ENCODE results near the gene ANKDD1A. TPM values are rescaled to one million over a fixed set of nuclear protein-coding genes. Genes with fewer than 3 reads are reported as not detected.

The ANKDD1A gene
- total RNA-seq, 1 donor from 2014 or later: 3.8 TPM

GRCh38 chr15:64895285-64896065 is 16.2 kb upstream of the ANKDD1A start:
- Mint-ChIP-seq H3K27ac (ENCODE audit: unreplicated experiment) (no peak overlapping the region), H3K4me1 (ENCODE audit: low read depth) (peaks cover 61% of the 10 kb centered on the region), H3K4me3 (ENCODE audit: unreplicated experiment) (no peak overlapping the region), H3K9me3 (ENCODE audit: low read depth) (no peaks in the 10 kb centered on the region), H3K36me3 (ENCODE audit: low read depth) (no peaks in the 10 kb centered on the region), H3K27me3 (ENCODE audit: low read depth) (no peaks in the 10 kb centered on the region)
- TF ChIP-seq CTCF (IDR thresholded peaks at IDR 0.05): peak; percentile 41
- no peak for DNase-seq (ENCODE audit: low spot score)

GRCh38 chr15:64896371-64897069 is 15.2 kb upstream of the ANKDD1A start:
- no peak for DNase-seq (ENCODE audit: low spot score)
- H3K27me3 Mint-ChIP-seq (ENCODE audit: low read depth): no peaks in the 10 kb centered on the region
- peaks cover 3% of the 10 kb centered on the region for H3K36me3 Mint-ChIP-seq (ENCODE audit: low read depth)
- H3K4me3 Mint-ChIP-seq (ENCODE audit: unreplicated experiment): no peak overlapping the region
- peaks cover 61% of the 10 kb centered on the region for H3K4me1 Mint-ChIP-seq (ENCODE audit: low read depth)
- no peak for TF ChIP-seq CTCF (IDR thresholded peaks at IDR 0.05)
- peaks cover 6% of the 10 kb centered on the region for H3K9me3 Mint-ChIP-seq (ENCODE audit: low read depth)
- H3K27ac Mint-ChIP-seq (ENCODE audit: unreplicated experiment): peak overlapping the region; percentile 92

- Mint-ChIP-seq H3K27me3 (ENCODE audit: low read depth) (no peaks in the 10 kb centered on the region), H3K4me3 (ENCODE audit: unreplicated experiment) (no peak overlapping the region), H3K9me3 (ENCODE audit: low read depth) (peaks cover 6% of the 10 kb centered on the region), H3K27ac (ENCODE audit: unreplicated experiment) (peak overlapping the region; percentile 92), H3K36me3 (ENCODE audit: low read depth) (peaks cover 3% of the 10 kb centered on the region), H3K4me1 (ENCODE audit: low read depth) (peaks cover 53% of the 10 kb centered on the region)
- TF ChIP-seq CTCF (IDR thresholded peaks at IDR 0.05): no peak
- no peak for DNase-seq (ENCODE audit: low spot score)
Observed at GRCh38 chr15:64897345-64897985, 14.2 kb upstream of the ANKDD1A start.

GRCh38 chr15:64898406-64898805 is 13.3 kb upstream of the ANKDD1A start:
- no peak for TF ChIP-seq CTCF (IDR thresholded peaks at IDR 0.05)
- Mint-ChIP-seq H3K27me3 (ENCODE audit: low read depth) (no peaks in the 10 kb centered on the region), H3K9me3 (ENCODE audit: low read depth) (peaks cover 6% of the 10 kb centered on the region), H3K4me1 (ENCODE audit: low read depth) (peaks cover 52% of the 10 kb centered on the region), H3K27ac (ENCODE audit: unreplicated experiment) (no peak overlapping the region), H3K4me3 (ENCODE audit: unreplicated experiment) (no peak overlapping the region), H3K36me3 (ENCODE audit: low read depth) (peaks cover 3% of the 10 kb centered on the region)
- no peak for DNase-seq (ENCODE audit: low spot score)

GRCh38 chr15:64901141-64901540 is 10.6 kb upstream of the ANKDD1A start:
- Mint-ChIP-seq H3K9me3 (ENCODE audit: low read depth) (peaks cover 6% of the 10 kb centered on the region), H3K36me3 (ENCODE audit: low read depth) (peaks cover 3% of the 10 kb centered on the region), H3K4me1 (ENCODE audit: low read depth) (peaks cover 42% of the 10 kb centered on the region), H3K4me3 (ENCODE audit: unreplicated experiment) (no peak overlapping the region), H3K27me3 (ENCODE audit: low read depth) (no peaks in the 10 kb centered on the region), H3K27ac (ENCODE audit: unreplicated experiment) (no peak overlapping the region)
- TF ChIP-seq CTCF (IDR thresholded peaks at IDR 0.05): no peak
- DNase-seq (ENCODE audit: low spot score): no peak

All from chondrocyte (in vitro differentiated cells).